Measurements from ENCODE around the gene EHBP1. TPM values are rescaled to one million over a fixed set of nuclear protein-coding genes. Genes with fewer than 3 reads are reported as not detected.

Gene EHBP1
- total and polyA plus RNA-seq, 2 experiments from 2014 or later, result 27.2 to 47.9 TPM

GRCh38 chr2:62938126-62938525 is 232.6 kb downstream of the EHBP1 start (continued):
- TF ChIP-seq EZH2 (IDR thresholded peaks at IDR 0.05; ENCODE audit: low read depth, unreplicated experiment) (no peak), POLR2AphosphoS5 (IDR thresholded peaks at IDR 0.05; ENCODE audit: low read depth) (no peak), NANOG (IDR thresholded peaks at IDR 0.05; ENCODE audit: borderline replicate concordance) (no peak), EZH2phosphoT487 (IDR thresholded peaks at IDR 0.05; ENCODE audit: unreplicated experiment) (no peak)

GRCh38 chr2:62939735-62940491 is 234.4 kb downstream of the EHBP1 start:
- H3K9me2 ChIP-seq (ENCODE audit: insufficient read depth), result no peaks in the 10 kb centered on the region
- H4K20me1 ChIP-seq (replicated peaks; ENCODE audit: insufficient read depth), result no peaks in the 10 kb centered on the region
- Mint-ChIP-seq H3K9me3 (no peaks in the 10 kb centered on the region), H3K27ac (no peak overlapping the region), H3K27me3 (ENCODE audit: insufficient read depth, low read depth, poor library complexity) (no peaks in the 10 kb centered on the region), H3K36me3 (ENCODE audit: low read depth) (no peaks in the 10 kb centered on the region), H3K4me3 (no peak overlapping the region), H3K4me1 (peaks cover 2% of the 10 kb centered on the region; the same call in 1 of the 3 replicates)
- ATAC-seq (no peak), DNase-seq (ENCODE audit: low spot score) (no peak)
- no peaks in the 10 kb centered on the region for H3K36me3 ChIP-seq (ENCODE audit: insufficient read depth)
- H3K79me2 ChIP-seq (replicated peaks; ENCODE audit: insufficient read depth), result no peaks in the 10 kb centered on the region
- H2AFZ ChIP-seq, result no peak overlapping the region
- no peaks in the 10 kb centered on the region for H3F3A ChIP-seq (replicated peaks; ENCODE audit: low read depth)
- H3K4me1 ChIP-seq (ENCODE audit: insufficient read depth), result peaks cover under 1% of the 10 kb centered on the region; the same call in 1 of the 2 replicates
- H3K27me3 ChIP-seq (ENCODE audit: insufficient read depth), result no peaks in the 10 kb centered on the region
- no peak overlapping the region for H3K4me2 ChIP-seq
- H3K27ac ChIP-seq (ENCODE audit: low read depth), result no peak overlapping the region
- TF ChIP-seq ZNF114 (CRISPR knock-in tag; IDR thresholded peaks at IDR 0.05) (no peak), EZH2 (IDR thresholded peaks at IDR 0.05; ENCODE audit: low read depth, unreplicated experiment) (no peak), NANOG (IDR thresholded peaks at IDR 0.05; ENCODE audit: borderline replicate concordance) (no peak)
- TF ChIP-seq, protein P1, sequence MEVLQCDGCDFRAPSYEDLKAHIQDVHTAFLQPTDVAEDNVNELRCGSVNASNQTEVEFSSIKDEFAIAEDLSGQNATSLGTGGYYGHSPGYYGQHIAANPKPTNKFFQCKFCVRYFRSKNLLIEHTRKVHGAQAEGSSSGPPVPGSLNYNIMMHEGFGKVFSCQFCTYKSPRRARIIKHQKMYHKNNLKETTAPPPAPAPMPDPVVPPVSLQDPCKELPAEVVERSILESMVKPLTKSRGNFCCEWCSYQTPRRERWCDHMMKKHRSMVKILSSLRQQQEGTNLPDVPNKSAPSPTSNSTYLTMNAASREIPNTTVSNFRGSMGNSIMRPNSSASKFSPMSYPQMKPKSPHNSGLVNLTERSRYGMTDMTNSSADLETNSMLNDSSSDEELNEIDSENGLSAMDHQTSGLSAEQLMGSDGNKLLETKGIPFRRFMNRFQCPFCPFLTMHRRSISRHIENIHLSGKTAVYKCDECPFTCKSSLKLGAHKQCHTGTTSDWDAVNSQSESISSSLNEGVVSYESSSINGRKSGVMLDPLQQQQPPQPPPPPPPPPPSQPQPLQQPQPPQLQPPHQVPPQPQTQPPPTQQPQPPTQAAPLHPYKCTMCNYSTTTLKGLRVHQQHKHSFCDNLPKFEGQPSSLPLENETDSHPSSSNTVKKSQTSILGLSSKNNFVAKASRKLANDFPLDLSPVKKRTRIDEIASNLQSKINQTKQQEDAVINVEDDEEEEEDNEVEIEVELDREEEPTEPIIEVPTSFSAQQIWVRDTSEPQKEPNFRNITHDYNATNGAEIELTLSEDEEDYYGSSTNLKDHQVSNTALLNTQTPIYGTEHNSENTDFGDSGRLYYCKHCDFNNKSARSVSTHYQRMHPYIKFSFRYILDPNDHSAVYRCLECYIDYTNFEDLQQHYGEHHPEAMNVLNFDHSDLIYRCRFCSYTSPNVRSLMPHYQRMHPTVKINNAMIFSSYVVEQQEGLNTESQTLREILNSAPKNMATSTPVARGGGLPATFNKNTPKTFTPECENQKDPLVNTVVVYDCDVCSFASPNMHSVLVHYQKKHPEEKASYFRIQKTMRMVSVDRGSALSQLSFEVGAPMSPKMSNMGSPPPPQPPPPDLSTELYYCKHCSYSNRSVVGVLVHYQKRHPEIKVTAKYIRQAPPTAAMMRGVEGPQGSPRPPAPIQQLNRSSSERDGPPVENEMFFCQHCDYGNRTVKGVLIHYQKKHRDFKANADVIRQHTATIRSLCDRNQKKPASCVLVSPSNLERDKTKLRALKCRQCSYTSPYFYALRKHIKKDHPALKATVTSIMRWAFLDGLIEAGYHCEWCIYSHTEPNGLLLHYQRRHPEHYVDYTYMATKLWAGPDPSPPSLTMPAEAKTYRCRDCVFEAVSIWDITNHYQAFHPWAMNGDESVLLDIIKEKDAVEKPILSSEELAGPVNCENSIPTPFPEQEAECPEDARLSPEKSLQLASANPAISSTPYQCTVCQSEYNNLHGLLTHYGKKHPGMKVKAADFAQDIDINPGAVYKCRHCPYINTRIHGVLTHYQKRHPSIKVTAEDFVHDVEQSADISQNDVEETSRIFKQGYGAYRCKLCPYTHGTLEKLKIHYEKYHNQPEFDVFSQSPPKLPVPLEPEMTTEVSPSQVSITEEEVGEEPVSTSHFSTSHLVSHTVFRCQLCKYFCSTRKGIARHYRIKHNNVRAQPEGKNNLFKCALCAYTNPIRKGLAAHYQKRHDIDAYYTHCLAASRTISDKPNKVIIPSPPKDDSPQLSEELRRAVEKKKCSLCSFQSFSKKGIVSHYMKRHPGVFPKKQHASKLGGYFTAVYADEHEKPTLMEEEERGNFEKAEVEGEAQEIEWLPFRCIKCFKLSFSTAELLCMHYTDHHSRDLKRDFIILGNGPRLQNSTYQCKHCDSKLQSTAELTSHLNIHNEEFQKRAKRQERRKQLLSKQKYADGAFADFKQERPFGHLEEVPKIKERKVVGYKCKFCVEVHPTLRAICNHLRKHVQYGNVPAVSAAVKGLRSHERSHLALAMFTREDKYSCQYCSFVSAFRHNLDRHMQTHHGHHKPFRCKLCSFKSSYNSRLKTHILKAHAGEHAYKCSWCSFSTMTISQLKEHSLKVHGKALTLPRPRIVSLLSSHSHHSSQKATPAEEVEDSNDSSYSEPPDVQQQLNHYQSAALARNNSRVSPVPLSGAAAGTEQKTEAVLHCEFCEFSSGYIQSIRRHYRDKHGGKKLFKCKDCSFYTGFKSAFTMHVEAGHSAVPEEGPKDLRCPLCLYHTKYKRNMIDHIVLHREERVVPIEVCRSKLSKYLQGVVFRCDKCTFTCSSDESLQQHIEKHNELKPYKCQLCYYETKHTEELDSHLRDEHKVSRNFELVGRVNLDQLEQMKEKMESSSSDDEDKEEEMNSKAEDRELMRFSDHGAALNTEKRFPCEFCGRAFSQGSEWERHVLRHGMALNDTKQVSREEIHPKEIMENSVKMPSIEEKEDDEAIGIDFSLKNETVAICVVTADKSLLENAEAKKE (CRISPR knock-in tag; IDR thresholded peaks at IDR 0.05), result no peak
- TF ChIP-seq, protein P2, sequence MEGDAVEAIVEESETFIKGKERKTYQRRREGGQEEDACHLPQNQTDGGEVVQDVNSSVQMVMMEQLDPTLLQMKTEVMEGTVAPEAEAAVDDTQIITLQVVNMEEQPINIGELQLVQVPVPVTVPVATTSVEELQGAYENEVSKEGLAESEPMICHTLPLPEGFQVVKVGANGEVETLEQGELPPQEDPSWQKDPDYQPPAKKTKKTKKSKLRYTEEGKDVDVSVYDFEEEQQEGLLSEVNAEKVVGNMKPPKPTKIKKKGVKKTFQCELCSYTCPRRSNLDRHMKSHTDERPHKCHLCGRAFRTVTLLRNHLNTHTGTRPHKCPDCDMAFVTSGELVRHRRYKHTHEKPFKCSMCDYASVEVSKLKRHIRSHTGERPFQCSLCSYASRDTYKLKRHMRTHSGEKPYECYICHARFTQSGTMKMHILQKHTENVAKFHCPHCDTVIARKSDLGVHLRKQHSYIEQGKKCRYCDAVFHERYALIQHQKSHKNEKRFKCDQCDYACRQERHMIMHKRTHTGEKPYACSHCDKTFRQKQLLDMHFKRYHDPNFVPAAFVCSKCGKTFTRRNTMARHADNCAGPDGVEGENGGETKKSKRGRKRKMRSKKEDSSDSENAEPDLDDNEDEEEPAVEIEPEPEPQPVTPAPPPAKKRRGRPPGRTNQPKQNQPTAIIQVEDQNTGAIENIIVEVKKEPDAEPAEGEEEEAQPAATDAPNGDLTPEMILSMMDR (conservative IDR thresholded peaks at IDR 0.05; ENCODE audit: low read depth in 2 of 2), result no peak
- H3K4me3 ChIP-seq, result no peak overlapping the region

Data from GM23338 (cell line).